Lower lobe of right lung (tissue), 2 donors: Measurements from ENCODE around the gene KRT81. TPM values are rescaled to one million over a fixed set of nuclear protein-coding genes. Genes with fewer than 3 reads are reported as not detected.

Experiments
- ATAC-seq, 2 donors: fragments of 200-7000 bp; cut with Tn5 transposase; one replicate each; pipeline ENCODE4 v1.9.1; 2020 to 2022; ENCODE audit warnings: mild to moderate bottlenecking in 2 of 2, moderate library complexity in 2 of 2
- DNase-seq: peaks from one replicate; pipeline ENCODE4 v3.0.0-alpha.2; 2020
- H3K27ac ChIP-seq: fragments of 200-600 bp; one replicate; pipeline ENCODE4 v1.8.0; 2022
- H3K27me3 ChIP-seq: fragments of 200-600 bp; one replicate; pipeline ENCODE4 v1.8.0; 2022; ENCODE audit warnings: low read depth
- H3K36me3 ChIP-seq: fragments of 200-600 bp; one replicate; pipeline ENCODE4 v1.8.0; 2022; ENCODE audit warnings: mild to moderate bottlenecking
- H3K4me1 ChIP-seq: fragments of 200-600 bp; one replicate; pipeline ENCODE4 v1.8.0; 2022
- H3K4me3 ChIP-seq: fragments of 200-600 bp; one replicate; pipeline ENCODE4 v1.8.0; 2022; ENCODE audit warnings: mild to moderate bottlenecking
- H3K9me3 ChIP-seq: fragments of 200-600 bp; one replicate; pipeline ENCODE4 v1.8.0; 2022
- CTCF ChIP-seq: fragments of 200-600 bp; IDR thresholded peaks from one replicate; pipeline ENCODE4 v1.8.0; 2022; ENCODE audit warnings: antibody characterized with exemption, mild to moderate bottlenecking
- intact Hi-C: fragments of 100-400 bp; cut with DNase I; formaldehyde crosslinking; loops from one replicate; pipeline ENCODE4 v1.11.0; 2022
- total RNA-seq: library from RNA; stranded (reverse); fragmentation: NEBNext Ultra II Directional; extraction: Animal tissue kit (Norgen Biotek cat#: 25700); gene quantifications from one replicate; pipeline ENCODE4 v1.2.1, GENCODE V29; 2021
- donor health status: DM: no; HTN: yes; CAD: no; lungs with severe emphysema.

Gene KRT81
- total RNA-seq, 1 donor from 2014 or later = not detected

- H3K4me1 ChIP-seq = no peaks in the 10 kb centered on the region
- H3K27ac ChIP-seq = no peak overlapping the region
- no peaks in the 10 kb centered on the region for H3K9me3 ChIP-seq
- no peaks in the 10 kb centered on the region for H3K36me3 ChIP-seq
- H3K27me3 ChIP-seq = no peaks in the 10 kb centered on the region
- intact Hi-C loops = no loop called here
- DNase-seq = no peak
- H3K4me3 ChIP-seq = no peak overlapping the region
- TF ChIP-seq CTCF = no peak
- no peak for ATAC-seq
These were observed 42.9 kb upstream of the KRT81 start for GRCh38 chr12:52334185-52334584.

- intact Hi-C loops = no loop called here
- no peak overlapping the region for H3K27ac ChIP-seq
- ATAC-seq = no peak
These were observed 42.0 kb upstream of the KRT81 start for GRCh38 chr12:52333321-52333720.

GRCh38 chr12:52332381-52332780 is 41.0 kb upstream of the KRT81 start:
- intact Hi-C loops = no loop called here

More at GRCh38 chr12:52333321-52333720, 42.0 kb upstream of the KRT81 start:
- no peak for DNase-seq
- TF ChIP-seq CTCF = no peak
- Histone ChIP-seq H3K4me3 (no peak overlapping the region), H3K4me1 (no peaks in the 10 kb centered on the region), H3K27me3 (no peaks in the 10 kb centered on the region), H3K36me3 (no peaks in the 10 kb centered on the region), H3K9me3 (no peaks in the 10 kb centered on the region)

GRCh38 chr12:52331833-52332232 is 40.5 kb upstream of the KRT81 start:
- Histone ChIP-seq H3K27me3 (no peaks in the 10 kb centered on the region), H3K4me3 (no peak overlapping the region), H3K4me1 (no peaks in the 10 kb centered on the region), H3K36me3 (no peaks in the 10 kb centered on the region), H3K9me3 (no peaks in the 10 kb centered on the region), H3K27ac (no peak overlapping the region)
- DNase-seq (no peak), ATAC-seq (no peak)
- intact Hi-C loops = no loop called here
- no peak for TF ChIP-seq CTCF

More at GRCh38 chr12:52332381-52332780, 41.0 kb upstream of the KRT81 start:
- H3K9me3 ChIP-seq = no peaks in the 10 kb centered on the region
- H3K27me3 ChIP-seq = no peaks in the 10 kb centered on the region
- no peaks in the 10 kb centered on the region for H3K4me1 ChIP-seq
- no peak for ATAC-seq
- DNase-seq = no peak
- no peak overlapping the region for H3K4me3 ChIP-seq
- no peaks in the 10 kb centered on the region for H3K36me3 ChIP-seq
- no peak overlapping the region for H3K27ac ChIP-seq
- no peak for TF ChIP-seq CTCF

- no peak overlapping the region for H3K27ac ChIP-seq
- no peaks in the 10 kb centered on the region for H3K4me1 ChIP-seq
- H3K27me3 ChIP-seq = no peaks in the 10 kb centered on the region
- DNase-seq = no peak
- intact Hi-C loops = no loop called here
- H3K4me3 ChIP-seq = no peak overlapping the region
- no peaks in the 10 kb centered on the region for H3K36me3 ChIP-seq
- no peak for TF ChIP-seq CTCF
- H3K9me3 ChIP-seq = no peaks in the 10 kb centered on the region
- ATAC-seq = no peak
These were observed 39.7 kb upstream of the KRT81 start for GRCh38 chr12:52331039-52331438.
